NCI-H2196 treated with DMSO at 0.1 percent for 48 hours (cell line): ENCODE results near the gene MADD.

Experiments used
- DNase-seq: peaks from one replicate; lab custom pipeline; 2025; ENCODE audit not compliant: unreplicated experiment; lab: John Stamatoyannopoulos, UW

The MADD gene

GRCh38 chr11:47337229-47337924, 67.4 kb downstream of the MADD start:
- no peak for DNase-seq

GRCh38 chr11:47338396-47339241, 68.7 kb downstream of the MADD start:
- no peak for DNase-seq

GRCh38 chr11:47340010-47340409, 70.1 kb downstream of the MADD start:
- DNase-seq: no peak

DNA sequence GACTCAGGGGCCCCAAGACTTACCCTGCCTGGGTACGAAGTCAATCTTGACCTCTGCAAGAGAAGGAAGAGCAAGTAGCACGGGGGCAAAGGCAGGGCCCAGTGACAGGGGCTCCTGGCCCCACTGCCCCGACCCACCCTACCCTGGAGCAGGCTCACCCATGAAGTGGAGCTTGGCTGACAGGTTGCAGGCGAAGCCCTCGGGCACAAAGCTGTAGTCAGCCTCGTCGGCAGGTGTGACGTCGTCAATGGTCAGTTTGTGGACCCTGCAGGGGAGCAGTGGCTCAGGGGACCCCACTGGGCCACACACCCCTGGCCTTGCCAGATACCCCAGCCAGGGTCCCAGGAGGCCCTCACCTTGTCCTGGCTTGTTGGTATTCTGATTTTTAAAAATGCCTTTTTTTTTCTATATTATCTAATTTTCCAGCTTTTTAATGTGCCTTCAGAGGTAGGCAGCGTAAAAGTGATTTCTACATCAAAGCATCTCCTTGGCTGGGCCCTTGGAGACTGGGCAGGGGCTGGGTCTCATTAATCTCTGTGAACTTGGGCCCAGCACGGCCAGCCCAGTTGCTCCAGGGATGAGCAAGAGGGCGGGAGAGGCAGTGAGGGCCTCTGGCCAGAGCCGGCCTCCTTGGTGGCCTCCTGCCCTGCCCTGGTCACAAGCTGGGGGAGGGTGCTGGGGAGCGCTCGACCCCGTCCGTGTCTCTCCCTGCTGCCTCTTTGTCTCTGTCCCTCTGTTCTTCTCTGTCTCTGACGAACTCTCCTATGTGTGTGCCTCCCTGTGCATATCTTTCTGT, 71.2 kb downstream of the MADD start:
- DNase-seq: no peak

DNA sequence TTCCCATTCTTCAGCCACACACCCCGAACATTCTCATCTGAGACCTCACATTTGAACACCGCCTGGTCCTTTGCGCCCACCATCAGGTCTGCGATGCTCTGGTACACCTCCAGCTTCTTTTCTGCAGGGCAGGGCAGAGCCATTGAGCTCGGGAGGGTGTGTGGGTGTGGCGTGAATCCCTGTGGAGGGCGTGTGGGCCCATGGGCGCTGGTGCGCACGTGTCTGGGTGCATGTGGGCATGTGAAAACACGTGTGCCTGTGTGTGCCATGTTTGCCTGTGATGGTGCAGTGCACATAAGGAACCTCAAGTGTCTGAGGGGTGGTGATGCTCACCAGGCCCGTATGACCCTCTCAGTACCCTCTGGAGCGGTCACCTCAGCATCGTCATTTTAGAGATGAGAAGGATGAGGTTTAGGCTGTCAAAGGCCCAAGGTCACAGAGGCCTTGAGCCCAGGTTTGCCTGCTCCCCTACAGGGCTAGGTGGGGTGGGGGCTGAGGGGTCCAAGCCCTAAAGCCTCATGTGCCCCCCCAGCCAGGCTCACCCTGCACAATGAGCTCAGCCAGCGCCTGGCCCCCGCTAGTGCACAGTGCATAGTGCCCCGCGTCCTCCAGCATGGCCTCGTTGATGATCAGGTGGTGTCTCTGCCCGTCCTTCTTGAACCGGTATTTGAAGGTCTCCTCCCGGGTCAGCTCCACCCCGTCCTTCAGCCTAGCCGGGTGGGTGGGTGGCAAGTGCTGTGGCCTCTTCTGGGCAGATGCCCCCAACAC, 72.3 kb downstream of the MADD start:
- no peak for DNase-seq

DNA sequence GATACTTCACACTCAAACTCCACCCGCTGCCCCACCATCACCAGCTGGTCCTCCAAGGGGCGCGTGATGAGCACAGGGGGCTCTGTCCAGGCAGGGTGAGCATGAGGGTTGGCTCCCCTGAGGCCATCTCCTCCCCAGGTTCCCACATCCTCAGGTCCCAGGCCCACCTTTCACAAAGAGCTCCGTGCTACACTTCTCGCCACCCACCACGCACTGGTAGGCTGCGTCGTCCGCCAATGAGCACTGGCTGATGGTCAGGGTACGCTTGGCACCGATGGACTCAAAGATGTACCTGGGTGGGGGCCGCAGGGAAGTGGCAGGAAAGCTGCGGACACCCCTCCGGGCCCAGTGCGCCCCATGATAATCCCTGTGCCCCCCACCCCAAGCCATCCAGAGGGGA, 72.9 kb downstream of the MADD start:
- DNase-seq: no peak

GRCh38 chr11:47345890-47346563, 76.1 kb downstream of the MADD start:
- no peak for DNase-seq

GRCh38 chr11:47347137-47347536, 77.2 kb downstream of the MADD start:
- no peak for DNase-seq

- no peak for DNase-seq
Measured at GRCh38 chr11:47348131-47348802, 78.3 kb downstream of the MADD start.

DNA sequence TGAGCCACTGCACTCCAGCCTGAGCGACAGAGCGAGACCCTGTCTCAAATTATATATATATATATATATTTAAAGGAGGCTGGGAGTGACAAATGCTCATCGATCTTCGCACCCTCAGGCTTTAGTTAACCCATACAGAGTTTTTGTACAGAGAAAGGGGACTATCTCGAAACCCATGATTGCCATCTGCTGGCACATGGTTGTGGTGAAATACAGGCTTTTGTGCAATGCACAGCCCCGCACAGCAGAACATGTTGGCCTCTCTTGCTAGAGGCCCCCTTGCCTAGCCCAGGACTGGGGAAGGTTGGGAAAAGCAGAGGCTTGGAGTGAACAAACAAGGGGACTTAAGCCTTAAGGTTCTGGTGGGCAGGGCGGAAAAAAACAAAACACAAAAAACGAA, 78.9 kb downstream of the MADD start:
- peak; percentile 21 for DNase-seq

DNA sequence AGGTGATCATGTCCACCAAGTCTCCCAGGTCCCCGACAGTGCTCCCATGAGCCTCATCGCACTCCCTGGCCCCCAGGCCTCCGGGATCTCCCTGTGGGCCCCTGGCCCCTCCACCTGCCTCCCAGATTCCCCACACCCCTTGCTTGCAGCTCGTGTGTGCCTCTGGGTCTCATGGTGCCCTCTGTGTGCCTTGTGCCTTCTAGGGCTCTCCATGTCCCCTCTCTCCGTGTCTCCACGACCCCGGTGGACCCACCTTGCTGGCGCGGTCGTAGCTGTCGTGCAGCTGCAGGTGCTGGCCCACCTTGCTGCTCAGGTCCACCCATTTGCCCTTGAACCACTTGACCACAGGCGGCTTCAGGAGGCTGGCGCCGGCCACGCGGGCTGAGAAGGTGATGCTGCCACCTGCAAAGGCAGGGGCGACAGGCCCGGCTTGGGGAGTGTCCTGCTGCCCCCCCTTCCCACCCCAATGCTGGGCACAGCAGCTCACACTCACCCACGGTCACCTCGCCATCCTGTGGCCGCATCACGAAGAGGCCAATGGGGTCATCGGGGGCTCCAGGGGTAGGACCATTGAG, 79.7 kb downstream of the MADD start:
- no peak for DNase-seq

DNA sequence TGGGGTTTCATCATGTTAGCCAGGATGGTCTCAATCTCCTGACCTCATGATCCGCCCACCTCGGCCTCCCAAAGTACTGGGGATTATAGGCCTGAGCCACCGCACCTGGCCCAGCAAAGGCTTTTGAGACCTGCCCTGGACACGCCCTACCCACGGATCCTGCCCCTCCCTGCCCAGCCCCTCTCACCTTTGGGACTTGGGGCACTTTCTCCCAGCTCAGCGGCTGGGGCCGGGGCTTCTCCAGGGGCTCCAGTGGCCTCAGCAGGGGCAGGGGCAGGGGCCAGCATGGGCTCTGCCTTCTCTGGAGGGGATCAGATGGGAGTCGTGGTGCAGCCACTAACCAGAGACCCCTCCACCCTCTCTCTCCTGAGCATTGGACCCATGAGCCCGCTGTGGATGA, 80.4 kb downstream of the MADD start:
- no peak for DNase-seq

DNA sequence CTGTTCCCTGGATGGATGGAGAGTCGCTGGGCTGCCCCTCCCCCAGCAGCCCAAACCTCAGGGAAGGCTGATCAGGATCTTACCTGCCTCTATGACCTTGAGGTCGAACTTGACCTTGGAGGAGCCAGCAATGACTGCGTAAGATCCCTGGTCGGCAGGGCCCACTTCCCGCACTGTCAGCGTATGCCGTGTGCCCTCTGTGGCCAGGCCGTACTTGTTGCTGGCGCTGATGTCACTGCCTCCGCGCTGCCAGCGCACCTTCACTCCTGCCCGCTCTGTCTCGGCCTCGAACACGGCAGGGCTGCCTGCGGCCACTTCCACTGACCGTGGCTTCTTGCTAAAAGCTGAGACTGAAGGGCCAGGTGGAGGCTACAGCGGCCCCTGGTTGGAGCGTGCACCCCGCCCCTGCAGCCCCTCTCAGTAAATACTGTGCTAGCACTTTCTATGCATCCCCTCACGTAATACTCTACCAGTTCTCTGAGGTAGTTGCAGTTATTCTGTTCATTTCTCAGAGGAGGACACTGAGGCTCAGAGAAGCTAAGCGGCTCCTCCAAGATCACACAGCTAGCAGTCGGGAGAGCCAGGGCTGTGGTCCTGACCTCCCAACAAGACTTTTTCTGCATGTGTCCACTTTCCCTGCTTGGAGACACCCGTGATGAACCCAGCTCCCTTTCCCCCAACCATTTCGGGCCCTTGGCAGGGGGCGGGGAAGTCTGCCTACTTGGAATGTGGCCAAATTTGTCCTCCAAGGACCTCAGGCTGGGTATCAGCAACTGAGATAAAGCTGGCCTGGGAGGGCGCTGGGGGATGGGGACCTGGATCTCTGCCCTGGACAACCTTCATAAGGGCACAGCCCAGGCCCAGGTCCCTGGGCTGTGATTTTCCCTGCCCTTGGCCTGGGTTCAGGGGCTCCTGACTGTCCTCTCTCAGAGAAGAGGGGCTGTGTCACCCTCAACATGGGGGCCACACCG, 81.5 kb downstream of the MADD start:
- no peak for DNase-seq

GRCh38 chr11:47352556-47352955, 82.6 kb downstream of the MADD start, which contains the start of gene MYBPC3:
MYBPC3 (minus strand) TSS chr11:47352702; CDS start chr11:47352647, 55 bp downstream.
- no peak for DNase-seq

DNA sequence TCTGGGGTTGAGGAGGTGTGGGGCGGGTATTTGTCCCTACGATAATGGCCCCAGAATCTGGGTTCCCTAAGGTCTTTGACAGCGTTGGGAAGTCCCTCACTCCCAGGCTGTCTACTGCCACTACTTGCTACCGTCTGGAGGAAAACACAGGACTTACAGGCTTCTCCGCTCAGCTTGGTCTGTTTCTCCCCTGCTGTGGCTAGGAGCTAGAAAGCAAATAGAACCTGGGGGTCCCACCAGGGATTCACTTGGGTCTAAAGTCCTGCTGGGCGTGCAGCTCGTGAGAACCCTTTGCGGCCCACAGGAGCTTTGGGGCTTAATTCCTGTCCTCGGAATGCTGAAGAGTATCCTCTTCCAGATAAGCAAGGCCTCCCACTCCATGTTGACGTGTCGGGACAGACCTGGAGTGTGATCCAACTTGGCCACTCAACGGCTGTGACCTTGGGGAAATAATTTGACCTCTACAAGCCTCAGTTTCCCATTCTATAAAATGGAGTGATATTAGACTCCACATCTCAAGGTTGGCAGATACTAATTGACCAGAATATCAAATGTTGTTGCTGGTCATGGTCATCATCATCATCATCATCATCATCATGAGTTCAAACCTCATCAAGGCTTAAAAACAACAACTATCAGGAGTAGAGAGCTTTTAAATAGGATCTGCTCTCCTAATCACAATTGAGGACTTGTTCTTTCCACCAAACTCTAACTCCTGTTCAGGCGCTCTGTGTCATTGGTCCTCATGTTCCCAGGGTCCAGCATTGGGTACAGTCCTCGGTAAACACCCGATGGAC, 84.2 kb downstream of the MADD start:
- no peak for DNase-seq

- DNase-seq: no peak
Measured at GRCh38 chr11:47354913-47355282, 85.0 kb downstream of the MADD start.
